Mononuclear cell (primary cell): Measurements from ENCODE around the gene NANOS1. TPM values are rescaled to one million over a fixed set of nuclear protein-coding genes. Genes with fewer than 3 reads are reported as not detected.
"Not testable (repeated sequence)": the region's sequence is repeated elsewhere in the genome, so short reads cannot be mapped to it uniquely, and the experiment has no call there.

Experiments
- H3K27me3 ChIP-seq: 2 replicates; pipeline ENCODE4 v1.6.0; 2011; ENCODE audit warnings: low read length, control low read depth; ENCODE audit not compliant: insufficient read depth
- H3K4me1 ChIP-seq: 2 replicates; pipeline ENCODE4 v1.5.1; 2011; ENCODE audit warnings: mild to moderate bottlenecking, low read length, control low read depth; ENCODE audit not compliant: insufficient read depth
- H3K4me3 ChIP-seq: 2 replicates; pipeline ENCODE4 v1.5.1; 2011; ENCODE audit warnings: mild to moderate bottlenecking, low read length, moderate library complexity
- H3K9me3 ChIP-seq: 2 replicates; pipeline ENCODE4 v1.5.1; 2011; ENCODE audit warnings: low read depth, mild to moderate bottlenecking, control low read depth, low read length
- total RNA-seq: library from RNA; depleted of rRNA; stranded (reverse); fragments of >200 nt; gene quantifications from one replicate; pipeline ENCODE4 v1.2.3, GENCODE V29; 2012

Gene NANOS1
- total RNA-seq, 1 donor, result under 0.01 TPM

GRCh38 chr10:119001717-119002500, 27.6 kb upstream of the NANOS1 start:
- Histone ChIP-seq H3K9me3 (no peaks in the 10 kb centered on the region), H3K27me3 (no peaks in the 10 kb centered on the region), H3K4me3 (no peak overlapping the region), H3K4me1 (no peaks in the 10 kb centered on the region)

GRCh38 chr10:119003572-119004289, 25.8 kb upstream of the NANOS1 start:
- H3K4me3 ChIP-seq, result no peak overlapping the region
- no peaks in the 10 kb centered on the region for H3K4me1 ChIP-seq
- H3K27me3 ChIP-seq, result no peaks in the 10 kb centered on the region
- no peaks in the 10 kb centered on the region for H3K9me3 ChIP-seq

GRCh38 chr10:119005362-119006043, 24.0 kb upstream of the NANOS1 start:
- Histone ChIP-seq H3K4me3 (no peak overlapping the region), H3K4me1 (no peaks in the 10 kb centered on the region), H3K27me3 (no peaks in the 10 kb centered on the region), H3K9me3 (no peaks in the 10 kb centered on the region)

- Histone ChIP-seq H3K9me3 (no peaks in the 10 kb centered on the region), H3K27me3 (no peaks in the 10 kb centered on the region), H3K4me3 (no peak overlapping the region), H3K4me1 (no peaks in the 10 kb centered on the region)
Observed at GRCh38 chr10:119006451-119007210, 22.9 kb upstream of the NANOS1 start.

- Histone ChIP-seq H3K27me3 (no peaks in the 10 kb centered on the region), H3K9me3 (no peaks in the 10 kb centered on the region), H3K4me1 (no peaks in the 10 kb centered on the region)
Observed at GRCh38 chr10:119007211-119007574, 22.3 kb upstream of the NANOS1 start.

GRCh38 chr10:119020627-119020946, 8.9 kb upstream of the NANOS1 start:
- H3K27me3 ChIP-seq, result peaks cover 8% of the 10 kb centered on the region
- no peaks in the 10 kb centered on the region for H3K9me3 ChIP-seq
- H3K4me3 ChIP-seq, result no peak overlapping the region
- H3K4me1 ChIP-seq, result no peaks in the 10 kb centered on the region

More at GRCh38 chr10:119007211-119007574, 22.3 kb upstream of the NANOS1 start:
- no peak overlapping the region for H3K4me3 ChIP-seq

GRCh38 chr10:119022846-119023552, 6.5 kb upstream of the NANOS1 start:
- no peak overlapping the region for H3K4me3 ChIP-seq
- no peaks in the 10 kb centered on the region for H3K9me3 ChIP-seq

GRCh38 chr10:119023553-119023868, 6.0 kb upstream of the NANOS1 start:
- Histone ChIP-seq H3K9me3 (no peaks in the 10 kb centered on the region), H3K27me3 (peaks cover 3% of the 10 kb centered on the region), H3K4me3 (no peak overlapping the region), H3K4me1 (peaks cover under 1% of the 10 kb centered on the region)

More at GRCh38 chr10:119022846-119023552, 6.5 kb upstream of the NANOS1 start:
- Histone ChIP-seq H3K4me1 (no peaks in the 10 kb centered on the region), H3K27me3 (peaks cover 6% of the 10 kb centered on the region)

GRCh38 chr10:119024882-119025281, 4.6 kb upstream of the NANOS1 start:
- H3K4me1 ChIP-seq, result peaks cover 7% of the 10 kb centered on the region
- H3K27me3 ChIP-seq, result no peaks in the 10 kb centered on the region
- H3K9me3 ChIP-seq, result no peaks in the 10 kb centered on the region
- H3K4me3 ChIP-seq, result no peak overlapping the region

GRCh38 chr10:119025336-119025735, 4.2 kb upstream of the NANOS1 start:
- H3K4me1 ChIP-seq, result peaks cover 8% of the 10 kb centered on the region
- H3K27me3 ChIP-seq, result no peaks in the 10 kb centered on the region

GRCh38 chr10:119025776-119026175, 3.7 kb upstream of the NANOS1 start:
- Histone ChIP-seq H3K9me3 (no peaks in the 10 kb centered on the region), H3K4me3 (no peak overlapping the region), H3K27me3 (no peaks in the 10 kb centered on the region), H3K4me1 (peaks cover 12% of the 10 kb centered on the region)

More at GRCh38 chr10:119025336-119025735, 4.2 kb upstream of the NANOS1 start:
- H3K9me3 ChIP-seq, result no peaks in the 10 kb centered on the region
- H3K4me3 ChIP-seq, result no peak overlapping the region

GRCh38 chr10:119026301-119027110, 3.0 kb upstream of the NANOS1 start:
- peaks cover 5% of the 10 kb centered on the region for H3K27me3 ChIP-seq

GRCh38 chr10:119028445-119028899, 1.0 kb upstream of the NANOS1 start:
- peaks cover 17% of the 10 kb centered on the region for H3K4me1 ChIP-seq
- not testable (repeated sequence) for H3K9me3 ChIP-seq, H3K27me3 ChIP-seq, H3K4me3 ChIP-seq

More at GRCh38 chr10:119026301-119027110, 3.0 kb upstream of the NANOS1 start:
- H3K4me1 ChIP-seq, result peaks cover 17% of the 10 kb centered on the region
- H3K9me3 ChIP-seq, result no peaks in the 10 kb centered on the region
- H3K4me3 ChIP-seq, result no peak overlapping the region
